Uterus (tissue), 2 donors: ENCODE data around the gene ZNF414.

ENCODE experiments used
- POLR2A ChIP-seq, 2 donors: fragments of 450-650 bp; IDR thresholded peaks; one replicate each; pipeline ENCODE4 v1.6.1; 2016; ENCODE audit warnings: antibody characterized with exemption in 2 of 2, mild to moderate bottlenecking in 1 of 2, moderate library complexity in 1 of 2
- TF ChIP-seq, protein P1 (sequence below), 4 experiments: fragments of 200-600 bp in 2 of 4; fragments of 450-650 bp in 2 of 4; sonication (generic) in 2 of 4; IDR thresholded peaks; one replicate each; pipeline ENCODE4 v1.5.1; 2016 to 2019; ENCODE audit warnings: antibody characterized with exemption in 4 of 4, mild to moderate bottlenecking in 2 of 4, moderate library complexity in 1 of 4

DNA sequence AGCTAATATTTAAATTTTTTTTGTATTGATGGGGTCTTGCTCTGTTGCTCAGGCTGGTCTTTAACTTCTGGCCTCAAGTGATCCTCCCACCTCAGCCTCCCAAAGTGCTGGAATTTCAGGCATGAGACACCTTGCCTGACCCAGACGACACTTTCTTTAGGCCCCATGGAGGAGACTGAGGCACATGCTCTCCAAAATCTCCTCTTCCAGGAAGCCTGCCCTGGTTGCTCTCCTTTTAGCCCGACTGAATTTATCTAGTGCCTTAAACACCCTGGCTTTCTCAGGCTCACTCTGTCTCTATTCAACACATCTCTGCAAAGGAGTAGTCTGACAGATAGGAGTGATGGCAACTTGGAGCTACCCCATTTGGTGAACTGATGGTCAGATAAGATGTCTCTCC, 44.4 kb upstream of the ZNF414 start:
- TF ChIP-seq, protein P1, sequence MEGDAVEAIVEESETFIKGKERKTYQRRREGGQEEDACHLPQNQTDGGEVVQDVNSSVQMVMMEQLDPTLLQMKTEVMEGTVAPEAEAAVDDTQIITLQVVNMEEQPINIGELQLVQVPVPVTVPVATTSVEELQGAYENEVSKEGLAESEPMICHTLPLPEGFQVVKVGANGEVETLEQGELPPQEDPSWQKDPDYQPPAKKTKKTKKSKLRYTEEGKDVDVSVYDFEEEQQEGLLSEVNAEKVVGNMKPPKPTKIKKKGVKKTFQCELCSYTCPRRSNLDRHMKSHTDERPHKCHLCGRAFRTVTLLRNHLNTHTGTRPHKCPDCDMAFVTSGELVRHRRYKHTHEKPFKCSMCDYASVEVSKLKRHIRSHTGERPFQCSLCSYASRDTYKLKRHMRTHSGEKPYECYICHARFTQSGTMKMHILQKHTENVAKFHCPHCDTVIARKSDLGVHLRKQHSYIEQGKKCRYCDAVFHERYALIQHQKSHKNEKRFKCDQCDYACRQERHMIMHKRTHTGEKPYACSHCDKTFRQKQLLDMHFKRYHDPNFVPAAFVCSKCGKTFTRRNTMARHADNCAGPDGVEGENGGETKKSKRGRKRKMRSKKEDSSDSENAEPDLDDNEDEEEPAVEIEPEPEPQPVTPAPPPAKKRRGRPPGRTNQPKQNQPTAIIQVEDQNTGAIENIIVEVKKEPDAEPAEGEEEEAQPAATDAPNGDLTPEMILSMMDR (IDR thresholded peaks at IDR 0.05), result no peak
- TF ChIP-seq POLR2A (IDR thresholded peaks at IDR 0.05), result no peak
